Skeletal muscle satellite cell (primary cell): ENCODE measurements around the gene TSC22D2.
"Not testable (repeated sequence)": the region's sequence is repeated elsewhere in the genome, so short reads cannot be mapped to it uniquely, and the experiment has no call there.

Experiments
- H3K27me3 ChIP-seq: 2 replicates; pipeline ENCODE4 v1.7.0; 2013; ENCODE audit warnings: low read length; ENCODE audit not compliant: control insufficient read depth, insufficient read depth
- H3K36me3 ChIP-seq: 2 replicates; pipeline ENCODE4 v1.7.0; 2013; ENCODE audit warnings: mild to moderate bottlenecking, control low read depth, low read length; ENCODE audit not compliant: insufficient read depth
- H3K4me1 ChIP-seq: 2 replicates; pipeline ENCODE4 v1.7.0; 2013; ENCODE audit warnings: low read length; ENCODE audit not compliant: control insufficient read depth, insufficient read depth
- H3K4me2 ChIP-seq: 2 replicates; pipeline ENCODE4 v1.7.0; 2013; ENCODE audit warnings: mild to moderate bottlenecking, low read length
- H3K4me3 ChIP-seq: 2 replicates; pipeline ENCODE4 v1.7.0; 2013; ENCODE audit warnings: low read length
- H3K9ac ChIP-seq: 2 replicates; pipeline ENCODE4 v1.7.0; 2013; ENCODE audit warnings: mild to moderate bottlenecking, low read depth, low read length, moderate library complexity
- H3K9me3 ChIP-seq: replicated peaks from 2 replicates; pipeline ENCODE4 v1.7.0; 2013; ENCODE audit warnings: mild to moderate bottlenecking, control low read depth, low read length

Gene TSC22D2

DNA sequence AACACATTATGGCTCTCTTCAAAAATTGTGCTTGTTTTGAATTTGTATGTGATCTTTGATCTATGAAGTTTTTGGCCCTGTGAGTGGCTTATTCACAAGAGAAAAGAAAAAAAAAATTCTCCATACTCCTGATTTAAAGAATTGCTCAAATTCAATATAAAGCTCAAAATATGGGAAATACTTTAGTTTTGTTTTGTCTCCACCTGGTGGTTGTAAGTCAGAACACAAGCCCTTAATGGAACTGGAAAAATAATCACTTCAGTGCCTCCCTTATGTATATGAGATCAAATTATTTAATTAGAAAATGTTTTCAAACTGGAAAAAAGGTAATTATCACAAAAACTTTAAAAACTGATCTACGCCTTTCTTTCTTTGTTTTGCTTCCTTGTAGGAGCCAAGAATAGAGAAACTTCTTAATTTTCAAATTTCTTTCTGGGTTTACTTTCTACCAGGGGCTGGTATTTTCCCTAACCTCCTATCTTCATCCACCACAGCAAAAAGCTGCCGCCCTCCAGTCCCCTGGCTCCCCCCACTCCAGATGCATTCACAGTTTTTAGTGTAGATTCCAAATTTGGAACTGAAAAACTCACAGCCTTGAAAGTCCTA, 87.6 kb downstream of the TSC22D2 start:
- Histone ChIP-seq H3K4me1 (peaks cover 5% of the 10 kb centered on the region), H3K9me3 (no peaks in the 10 kb centered on the region), H3K4me3 (no peak overlapping the region), H3K36me3 (no peaks in the 10 kb centered on the region), H3K27me3 (no peaks in the 10 kb centered on the region), H3K9ac (no peak overlapping the region), H3K4me2 (no peak overlapping the region)

- Histone ChIP-seq H3K4me3 (no peak overlapping the region), H3K9me3 (no peaks in the 10 kb centered on the region), H3K4me1 (peaks cover 5% of the 10 kb centered on the region), H3K27me3 (no peaks in the 10 kb centered on the region), H3K36me3 (no peaks in the 10 kb centered on the region), H3K4me2 (no peak overlapping the region), H3K9ac (no peak overlapping the region)
Observed at GRCh38 chr3:150497956-150498355, 89.9 kb downstream of the TSC22D2 start.

GRCh38 chr3:150500960-150501359, 92.9 kb downstream of the TSC22D2 start:
- not testable (repeated sequence) for H3K27me3 ChIP-seq, H3K4me3 ChIP-seq, H3K9me3 ChIP-seq, H3K9ac ChIP-seq, H3K4me2 ChIP-seq, H3K4me1 ChIP-seq, H3K36me3 ChIP-seq

DNA sequence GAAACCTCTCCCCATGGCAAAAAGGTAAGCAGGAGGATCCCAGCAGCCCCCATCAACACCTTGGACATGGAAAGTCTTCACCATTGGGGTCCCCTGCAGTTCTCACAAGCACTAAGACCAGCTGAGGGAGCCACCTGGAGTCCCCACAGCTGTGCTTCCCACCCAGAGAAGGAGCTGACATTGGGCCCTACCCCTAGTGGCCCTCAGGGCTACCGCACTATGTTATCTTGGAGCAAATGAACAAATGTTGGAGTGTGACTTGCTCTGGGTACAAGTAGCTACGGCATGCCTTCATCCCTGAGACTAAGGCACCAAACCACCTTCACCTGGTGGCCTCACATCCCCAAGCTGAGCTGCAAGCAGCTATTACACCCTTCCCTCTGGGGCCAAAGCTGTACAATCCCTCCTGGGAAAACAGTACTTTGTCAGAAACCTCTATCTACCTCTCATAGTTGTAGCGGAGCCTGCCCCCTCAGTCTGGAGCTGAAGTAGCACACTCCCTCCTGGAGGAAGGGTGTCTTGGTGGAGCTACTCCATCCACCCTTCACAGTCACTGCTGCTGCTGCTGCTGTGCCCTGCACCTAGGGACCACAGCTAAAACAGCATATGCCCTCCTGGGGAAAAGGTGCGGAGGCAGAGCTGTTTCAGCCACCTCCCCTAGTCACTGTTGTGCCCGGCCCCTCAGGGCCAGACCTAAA, 95.5 kb downstream of the TSC22D2 start:
- H3K9me3 ChIP-seq: no peaks in the 10 kb centered on the region
- no peak overlapping the region for H3K9ac ChIP-seq
- no peak overlapping the region for H3K4me3 ChIP-seq
- H3K4me2 ChIP-seq: no peak overlapping the region
- H3K4me1 ChIP-seq: no peaks in the 10 kb centered on the region
- H3K36me3 ChIP-seq: no peaks in the 10 kb centered on the region
- H3K27me3 ChIP-seq: no peaks in the 10 kb centered on the region

- no peaks in the 10 kb centered on the region for H3K4me1 ChIP-seq
- H3K9ac ChIP-seq: no peak overlapping the region
- no peaks in the 10 kb centered on the region for H3K36me3 ChIP-seq
- no peaks in the 10 kb centered on the region for H3K27me3 ChIP-seq
- H3K4me2 ChIP-seq: no peak overlapping the region
- H3K9me3 ChIP-seq: no peaks in the 10 kb centered on the region
- H3K4me3 ChIP-seq: no peak overlapping the region
Observed at GRCh38 chr3:150504483-150504882, 96.4 kb downstream of the TSC22D2 start.

- Histone ChIP-seq H3K4me2 (no peak overlapping the region), H3K36me3 (no peaks in the 10 kb centered on the region), H3K9ac (no peak overlapping the region), H3K27me3 (no peaks in the 10 kb centered on the region), H3K4me3 (no peak overlapping the region), H3K4me1 (no peaks in the 10 kb centered on the region), H3K9me3 (no peaks in the 10 kb centered on the region)
Observed at GRCh38 chr3:150508401-150508800, 100.3 kb downstream of the TSC22D2 start.

DNA sequence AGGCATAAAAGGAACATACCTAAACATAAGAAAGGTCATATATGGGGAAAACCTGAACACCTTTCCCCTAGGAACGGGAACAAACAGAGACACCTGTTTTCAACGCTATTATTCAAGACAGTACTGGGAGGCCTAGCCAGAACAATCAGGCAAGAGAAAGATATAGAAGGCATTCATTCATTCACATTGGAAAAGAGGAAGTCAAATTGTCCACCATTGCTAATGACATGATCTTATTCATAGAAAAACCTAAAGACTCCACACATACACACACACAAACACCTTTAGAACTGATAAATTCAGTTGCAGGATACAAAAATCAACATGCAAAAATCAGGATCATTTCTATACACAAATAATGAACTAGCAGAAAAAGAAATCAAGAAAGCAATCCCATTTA, 101.7 kb downstream of the TSC22D2 start:
- no peak overlapping the region for H3K4me3 ChIP-seq
- no peaks in the 10 kb centered on the region for H3K27me3 ChIP-seq

GRCh38 chr3:150511122-150511821, 103.2 kb downstream of the TSC22D2 start:
- no peak overlapping the region for H3K4me3 ChIP-seq
- H3K27me3 ChIP-seq: no peaks in the 10 kb centered on the region
- no peaks in the 10 kb centered on the region for H3K36me3 ChIP-seq

More for the DNA sequence above, 101.7 kb downstream of the TSC22D2 start:
- Histone ChIP-seq H3K9ac (no peak overlapping the region), H3K4me2 (no peak overlapping the region), H3K4me1 (no peaks in the 10 kb centered on the region), H3K9me3 (no peaks in the 10 kb centered on the region), H3K36me3 (no peaks in the 10 kb centered on the region)

DNA sequence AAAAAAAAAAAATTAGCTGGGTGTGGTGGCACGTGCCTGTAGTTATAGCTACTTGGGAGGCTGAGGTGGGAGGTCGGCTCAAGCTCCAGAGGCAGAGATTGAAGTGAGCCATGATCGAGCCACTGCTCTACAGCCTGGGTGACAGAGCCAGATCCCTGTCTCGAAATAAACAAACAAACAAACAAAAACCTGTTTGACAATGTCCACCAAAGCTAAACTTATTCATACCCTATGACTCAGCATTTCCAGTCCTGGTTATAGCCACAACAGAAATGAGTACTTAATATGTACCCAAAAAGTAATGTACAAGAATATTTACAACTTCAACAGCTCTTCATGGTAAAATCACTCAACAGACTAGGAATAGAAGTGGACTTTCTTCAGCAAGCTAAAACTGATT, 107.1 kb downstream of the TSC22D2 start:
- H3K4me1 ChIP-seq: no peaks in the 10 kb centered on the region
- no peaks in the 10 kb centered on the region for H3K9me3 ChIP-seq

More at GRCh38 chr3:150511122-150511821, 103.2 kb downstream of the TSC22D2 start:
- no peak overlapping the region for H3K4me2 ChIP-seq
- no peak overlapping the region for H3K9ac ChIP-seq
- H3K9me3 ChIP-seq: no peaks in the 10 kb centered on the region
- H3K4me1 ChIP-seq: no peaks in the 10 kb centered on the region

More for the DNA sequence above, 107.1 kb downstream of the TSC22D2 start:
- Histone ChIP-seq H3K27me3 (no peaks in the 10 kb centered on the region), H3K9ac (no peak overlapping the region), H3K4me3 (no peak overlapping the region), H3K4me2 (no peak overlapping the region), H3K36me3 (no peaks in the 10 kb centered on the region)
